Subcutaneous abdominal adipose tissue (tissue), 5 donors: ENCODE measurements around the gene ATP11B.
A peak's percentile ranks its signal among the peaks of the same experiment; 100 is the strongest.

ENCODE experiments used
- H3K27ac ChIP-seq: one replicate; pipeline ENCODE4 v1.7.0; 2013; ENCODE audit warnings: low read depth, mild to moderate bottlenecking, inconsistent platforms, low read length, moderate library complexity
- H3K27me3 ChIP-seq, 5 donors: one replicate each; pipeline ENCODE4 v1.7.0; 2013; ENCODE audit warnings: low read length in 5 of 5, inconsistent platforms in 1 of 5; ENCODE audit not compliant: control insufficient read depth in 5 of 5, insufficient read depth in 4 of 5
- H3K36me3 ChIP-seq, 5 donors: one replicate each; pipeline ENCODE4 v1.7.0; 2013; ENCODE audit warnings: low read length in 5 of 5; ENCODE audit not compliant: control insufficient read depth in 5 of 5, insufficient read depth in 5 of 5
- H3K4me1 ChIP-seq, 5 donors: one replicate each; pipeline ENCODE4 v1.7.0; 2013; ENCODE audit warnings: low read length in 5 of 5, mild to moderate bottlenecking in 3 of 5, moderate library complexity in 1 of 5; ENCODE audit not compliant: control insufficient read depth in 5 of 5, insufficient read depth in 5 of 5
- H3K4me3 ChIP-seq, 5 donors: one replicate each; pipeline ENCODE4 v1.7.0; 2013; ENCODE audit warnings: low read length in 5 of 5, low read depth in 1 of 5
- H3K9ac ChIP-seq, 5 donors: one replicate each; pipeline ENCODE4 v1.7.0; 2013; ENCODE audit warnings: low read length in 5 of 5, mild to moderate bottlenecking in 4 of 5, moderate library complexity in 3 of 5
- H3K9me3 ChIP-seq, 5 donors: one replicate each; pipeline ENCODE4 v1.7.0; 2013; ENCODE audit warnings: low read length in 5 of 5; ENCODE audit not compliant: control insufficient read depth in 5 of 5
- donor health status: healthy.
- donor health status: healthy.
- donor health status: healthy.
- donor health status: healthy.
- donor health status: healthy.

ATP11B gene

GRCh38 chr3:182808041-182808770 is 14.9 kb downstream of the ATP11B start:
- Histone ChIP-seq H3K36me3 (no peaks in the 10 kb centered on the region), H3K27ac (no peak overlapping the region), H3K9me3 (no peaks in the 10 kb centered on the region), H3K9ac (peak overlapping the region in 1 of 5 donors; percentile 39), H3K4me1 (peaks cover under 1 to 46% (median 8%) of the 10 kb centered on the region in 5 donors), H3K4me3 (no peak overlapping the region), H3K27me3 (no peaks in the 10 kb centered on the region)

DNA sequence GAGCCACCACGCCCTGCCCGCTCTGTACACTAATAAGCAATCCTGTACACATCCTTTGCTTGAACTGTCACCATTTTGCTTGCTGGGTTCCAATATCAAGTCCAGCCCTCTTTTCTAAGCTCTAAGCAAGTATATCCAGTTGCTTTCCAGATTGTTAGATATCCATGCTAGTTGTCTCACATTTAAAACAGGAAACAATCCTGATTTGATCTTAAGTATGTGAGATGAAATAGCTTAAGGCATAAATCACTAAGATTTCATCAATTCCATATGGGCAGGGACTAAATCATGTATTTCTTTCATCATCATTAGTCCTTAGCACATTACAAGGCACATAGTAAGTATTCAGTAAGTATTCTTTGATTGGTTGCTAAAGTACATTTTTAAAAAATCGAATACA is 16.2 kb downstream of the ATP11B start:
- peaks cover 0 to 33% (median 7%) of the 10 kb centered on the region in 5 donors for H3K4me1 ChIP-seq
- H3K9me3 ChIP-seq = no peaks in the 10 kb centered on the region
- no peak overlapping the region for H3K9ac ChIP-seq
- H3K27ac ChIP-seq = no peak overlapping the region
- H3K4me3 ChIP-seq = no peak overlapping the region
- no peaks in the 10 kb centered on the region for H3K27me3 ChIP-seq
- H3K36me3 ChIP-seq = no peaks in the 10 kb centered on the region

- Histone ChIP-seq H3K9me3 (no peaks in the 10 kb centered on the region), H3K4me3 (no peak overlapping the region), H3K27me3 (no peaks in the 10 kb centered on the region), H3K9ac (no peak overlapping the region), H3K27ac (no peak overlapping the region), H3K4me1 (peaks cover 0 to 36% (median 11%) of the 10 kb centered on the region in 5 donors), H3K36me3 (no peaks in the 10 kb centered on the region)
Measured at GRCh38 chr3:182810574-182811268, 17.4 kb downstream of the ATP11B start.

DNA sequence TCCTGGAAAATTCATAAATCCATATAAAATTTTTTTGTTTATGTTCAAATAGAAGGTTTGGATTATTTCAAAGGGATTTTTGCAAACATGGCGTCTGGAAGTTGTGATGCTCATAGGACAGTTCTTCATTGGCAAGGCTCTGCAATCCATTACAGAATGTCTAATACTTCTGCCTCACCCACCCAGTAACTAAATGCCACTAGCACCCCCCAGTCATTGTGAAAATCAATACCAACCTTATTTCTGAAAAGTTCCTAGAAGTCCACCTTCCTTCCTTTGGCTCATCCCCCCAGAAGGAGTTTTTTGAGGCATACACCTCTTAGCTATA is 17.9 kb downstream of the ATP11B start:
- no peaks in the 10 kb centered on the region for H3K9me3 ChIP-seq
- no peaks in the 10 kb centered on the region for H3K27me3 ChIP-seq
- no peaks in the 10 kb centered on the region for H3K36me3 ChIP-seq
- no peak overlapping the region for H3K4me3 ChIP-seq
- H3K9ac ChIP-seq = no peak overlapping the region
- no peak overlapping the region for H3K27ac ChIP-seq
- peaks cover 0 to 38% (median 16%) of the 10 kb centered on the region in 5 donors for H3K4me1 ChIP-seq

DNA sequence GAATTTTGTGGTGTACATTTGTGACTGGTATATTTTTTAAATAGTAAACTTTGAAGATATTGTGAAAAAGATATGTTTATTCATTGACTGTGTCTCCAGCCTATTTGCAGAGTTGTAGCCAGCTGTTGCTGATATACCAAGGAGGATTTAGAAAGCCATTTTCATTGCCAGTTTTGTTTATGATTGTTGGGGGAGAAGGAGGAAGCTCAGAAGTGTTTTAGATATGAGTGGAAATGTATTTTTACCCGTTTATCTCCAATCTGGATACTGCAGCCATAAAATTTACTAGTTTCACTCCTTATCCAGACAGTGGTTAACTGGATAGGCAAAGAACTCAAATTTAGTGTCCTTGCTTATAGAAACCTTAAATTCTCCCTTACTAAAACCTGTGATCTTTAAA is 18.8 kb downstream of the ATP11B start:
- no peaks in the 10 kb centered on the region for H3K36me3 ChIP-seq
- no peaks in the 10 kb centered on the region for H3K9me3 ChIP-seq
- no peak overlapping the region for H3K27ac ChIP-seq
- H3K4me3 ChIP-seq = no peak overlapping the region
- peaks cover 0 to 36% (median 16%) of the 10 kb centered on the region in 5 donors for H3K4me1 ChIP-seq
- H3K9ac ChIP-seq = no peak overlapping the region
- H3K27me3 ChIP-seq = no peaks in the 10 kb centered on the region

DNA sequence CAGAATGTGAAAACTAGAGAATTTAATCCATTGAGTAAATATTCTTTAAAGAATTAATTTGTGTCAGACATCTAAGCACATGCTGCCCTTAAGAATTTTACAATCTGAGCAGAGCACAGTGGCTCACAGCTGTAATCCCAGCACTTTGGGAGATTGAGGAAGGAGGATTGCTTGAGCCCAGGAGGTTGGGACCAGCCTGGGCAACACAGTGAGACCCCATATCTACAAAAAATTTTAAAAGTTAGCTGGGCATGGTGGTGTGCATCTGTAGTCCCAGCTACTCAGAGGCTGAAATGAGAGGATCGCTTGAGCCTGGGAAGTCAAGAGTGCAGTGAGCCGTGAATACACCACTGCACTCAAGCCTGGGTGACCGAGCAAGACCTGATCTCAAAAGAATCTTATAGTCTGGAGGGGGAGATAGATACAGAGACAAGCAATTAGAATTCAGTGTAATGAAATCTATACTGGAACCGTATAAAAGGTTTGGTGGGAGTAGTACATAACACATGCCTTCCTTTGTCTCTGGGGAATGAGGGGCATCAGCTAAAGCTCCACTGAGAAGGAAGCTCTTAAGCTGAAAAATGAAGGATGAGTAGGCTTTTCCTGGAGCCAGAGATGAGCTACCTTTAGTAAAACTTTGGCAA is 21.2 kb downstream of the ATP11B start:
- Histone ChIP-seq H3K27me3 (no peaks in the 10 kb centered on the region), H3K27ac (no peak overlapping the region), H3K4me3 (no peak overlapping the region), H3K4me1 (peaks cover 0 to 29% (median 14%) of the 10 kb centered on the region in 5 donors), H3K9me3 (no peaks in the 10 kb centered on the region), H3K9ac (no peak overlapping the region), H3K36me3 (no peaks in the 10 kb centered on the region)

GRCh38 chr3:182816181-182816580 is 22.9 kb downstream of the ATP11B start:
- Histone ChIP-seq H3K9me3 (no peaks in the 10 kb centered on the region), H3K4me3 (no peak overlapping the region), H3K4me1 (peaks cover 0 to 32% (median 14%) of the 10 kb centered on the region in 5 donors), H3K9ac (peak overlapping the region in 2 of 5 donors; percentile 19 to 21), H3K27ac (no peak overlapping the region), H3K27me3 (no peaks in the 10 kb centered on the region), H3K36me3 (peaks cover 0 to 4% (median 0%) of the 10 kb centered on the region in 5 donors)

DNA sequence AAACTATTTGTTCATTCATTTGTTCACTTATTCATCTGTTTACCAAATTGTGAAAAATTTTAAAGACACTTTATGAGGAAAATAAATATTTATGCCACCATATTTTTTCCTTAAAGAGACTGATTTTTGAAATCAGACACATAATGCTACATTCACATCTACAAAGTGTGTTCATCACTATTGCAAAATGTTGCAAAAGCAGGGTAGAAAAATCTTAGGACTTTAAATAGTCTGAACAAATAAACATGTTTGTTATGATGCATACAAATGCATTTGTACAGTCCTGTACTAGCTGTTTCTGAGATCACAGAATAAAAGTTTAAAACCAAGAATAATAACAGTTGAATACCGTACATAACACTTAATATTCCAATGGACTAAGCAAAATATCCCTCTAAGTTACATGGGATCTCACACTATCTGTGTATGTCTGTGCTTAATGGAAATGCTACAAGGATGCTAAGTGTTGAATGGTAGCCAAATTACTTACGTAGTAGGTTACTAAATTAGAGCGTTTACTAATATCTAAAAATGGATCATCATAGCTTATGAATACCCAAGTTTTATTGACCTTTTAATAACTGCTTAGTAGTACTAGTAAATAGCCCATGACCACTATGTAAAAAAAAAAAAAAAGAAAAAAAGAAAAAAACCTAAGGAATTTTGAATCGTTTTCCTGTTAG is 25.1 kb downstream of the ATP11B start:
- Histone ChIP-seq H3K27ac (no peak overlapping the region), H3K4me3 (no peak overlapping the region), H3K9me3 (no peaks in the 10 kb centered on the region), H3K27me3 (no peaks in the 10 kb centered on the region), H3K36me3 (peaks cover 0 to 5% (median 4%) of the 10 kb centered on the region in 5 donors), H3K9ac (no peak overlapping the region), H3K4me1 (peaks cover 0 to 33% (median 14%) of the 10 kb centered on the region in 5 donors)

DNA sequence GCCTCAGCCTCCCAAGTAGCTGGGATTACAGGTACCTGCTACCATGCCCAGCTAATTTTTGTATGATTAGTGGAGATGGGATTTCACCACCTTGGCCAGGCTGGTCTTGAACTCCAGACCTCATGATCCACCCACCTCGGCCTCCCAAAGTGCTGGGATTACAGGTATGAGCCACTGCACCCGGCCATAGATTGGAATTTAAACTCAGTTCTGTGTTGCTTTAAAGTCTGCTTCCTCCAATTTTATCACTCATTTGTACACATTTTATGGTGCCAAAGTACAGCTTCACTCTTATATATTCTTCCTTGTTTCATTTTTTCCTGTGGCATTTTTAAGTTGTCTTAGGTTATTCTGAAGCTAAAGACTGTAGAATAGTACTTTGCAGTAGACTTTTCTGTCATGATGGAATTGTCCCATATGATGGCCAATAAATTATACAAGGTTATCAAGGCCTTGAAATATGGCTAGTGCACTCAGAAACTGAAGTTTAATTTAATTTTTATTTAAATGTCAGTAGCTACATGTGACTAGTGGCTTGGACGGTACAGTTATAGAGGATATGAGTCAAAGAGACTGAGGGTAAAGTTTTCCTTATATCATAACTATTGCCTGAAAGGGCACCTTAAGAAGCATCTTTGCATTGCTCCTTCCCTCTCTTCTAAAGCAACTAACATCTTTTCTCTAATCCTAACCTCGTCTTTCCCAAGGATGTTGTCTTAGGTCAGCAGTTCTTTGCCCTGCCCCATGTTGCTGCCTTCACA is 28.1 kb downstream of the ATP11B start:
- Histone ChIP-seq H3K36me3 (peaks cover 0 to 5% (median 4%) of the 10 kb centered on the region in 5 donors), H3K4me3 (no peak overlapping the region), H3K27me3 (no peaks in the 10 kb centered on the region), H3K9ac (no peak overlapping the region), H3K4me1 (peaks cover 0 to 15% (median 3%) of the 10 kb centered on the region in 5 donors), H3K27ac (no peak overlapping the region), H3K9me3 (no peaks in the 10 kb centered on the region)
